DND-41 (cell line): Measurements from ENCODE around the gene BLOC1S5.

Experiments
- ATAC-seq: fragments of 200-7000 bp; cut with Tn5 transposase; 3 replicates; pipeline ENCODE4 v1.9.1; 2021; ENCODE audit warnings: low read depth; ENCODE audit not compliant: insufficient read depth
- DNase-seq: peaks from one replicate; pipeline ENCODE4 v3.0.0-alpha.2; 2020
- H2AFZ ChIP-seq: 2 replicates; pipeline ENCODE4 v1.6.0; 2012; ENCODE audit warnings: low read depth, low read length
- H3K27ac ChIP-seq: 2 replicates; pipeline ENCODE4 v1.5.1; 2012; ENCODE audit warnings: low read length, inconsistent platforms
- H3K27me3 ChIP-seq: fragments of 200-600 bp; sonication (generic); 2 replicates; pipeline ENCODE4 v1.6.0; 2012; ENCODE audit warnings: low read length, mild to moderate bottlenecking, inconsistent platforms; ENCODE audit not compliant: insufficient read depth, poor library complexity
- H3K36me3 ChIP-seq: 2 replicates; pipeline ENCODE4 v1.5.1; 2012; ENCODE audit warnings: low read length, inconsistent platforms; ENCODE audit not compliant: insufficient read depth
- H3K4me1 ChIP-seq: 2 replicates; pipeline ENCODE4 v1.5.1; 2012; ENCODE audit warnings: mild to moderate bottlenecking, low read length; ENCODE audit not compliant: insufficient read depth
- H3K4me2 ChIP-seq: 2 replicates; pipeline ENCODE4 v1.6.0; 2012; ENCODE audit warnings: mild to moderate bottlenecking, moderate library complexity, low read length, inconsistent platforms; ENCODE audit not compliant: insufficient read depth
- H3K4me3 ChIP-seq, 2 experiments: fragments of 200-600 bp in 1 of 2; shearing (Covaris generic) in 1 of 2; 2 replicates each; pipeline ENCODE4 v1.5.1; 2012 to 2016; ENCODE audit warnings: inconsistent platforms in 2 of 2, low read length in 2 of 2, mild to moderate bottlenecking in 2 of 2, low read depth in 1 of 2, moderate library complexity in 1 of 2
- H3K79me2 ChIP-seq: 2 replicates; pipeline ENCODE4 v1.6.0; 2012; ENCODE audit warnings: low read length, inconsistent platforms; ENCODE audit not compliant: insufficient read depth
- H3K9ac ChIP-seq: 2 replicates; pipeline ENCODE4 v1.6.0; 2012; ENCODE audit warnings: low read depth, mild to moderate bottlenecking, inconsistent platforms, low read length, moderate library complexity
- H3K9me3 ChIP-seq: 2 replicates; pipeline ENCODE4 v1.5.1; 2012; ENCODE audit warnings: low read length, moderate library complexity, mild to moderate bottlenecking, inconsistent platforms; ENCODE audit not compliant: insufficient read depth, severe bottlenecking
- H4K20me1 ChIP-seq: 2 replicates; pipeline ENCODE4 v1.6.0; 2012; ENCODE audit warnings: low read length; ENCODE audit not compliant: insufficient read depth
- EZH2 ChIP-seq: IDR thresholded peaks from 3 replicates; pipeline ENCODE4 v1.6.1; 2012; ENCODE audit warnings: borderline replicate concordance, low read depth, mild to moderate bottlenecking, moderate library complexity, low read length, inconsistent platforms; ENCODE audit not compliant: severe bottlenecking
- TF ChIP-seq, protein P1 (sequence below): IDR thresholded peaks from 2 replicates; pipeline ENCODE4 v1.5.1; 2012; ENCODE audit warnings: borderline replicate concordance, low read length, moderate library complexity, mild to moderate bottlenecking; ENCODE audit not compliant: poor library complexity, severe bottlenecking; ENCODE audit errors: extremely low read depth

Gene BLOC1S5

DNA sequence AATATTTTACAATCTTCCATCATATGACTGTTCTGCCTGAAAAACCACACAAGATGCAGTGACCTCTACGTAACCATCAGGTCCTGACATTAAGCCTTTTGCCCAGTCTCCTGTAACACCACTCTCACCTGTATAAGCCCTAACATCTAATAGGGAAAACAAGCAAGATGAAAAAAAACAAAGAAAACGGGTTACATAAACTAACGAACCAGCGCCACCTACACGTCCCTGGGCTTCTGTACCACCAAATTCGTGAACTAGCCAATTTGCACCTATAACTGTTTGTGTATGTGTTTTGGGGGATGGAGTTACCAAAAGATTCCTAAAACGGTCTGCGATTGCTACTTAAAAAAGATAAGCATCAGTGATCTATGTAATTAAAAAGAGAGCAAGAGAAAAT lies 70.2 kb downstream of the BLOC1S5 start:
- DNase-seq (no peak), ATAC-seq (no peak)
- no peaks in the 10 kb centered on the region for H3K9me3 ChIP-seq
- no peaks in the 10 kb centered on the region for H3K27me3 ChIP-seq
- H3K4me2 ChIP-seq = no peak overlapping the region
- TF ChIP-seq EZH2 = no peak
- TF ChIP-seq, protein P1, sequence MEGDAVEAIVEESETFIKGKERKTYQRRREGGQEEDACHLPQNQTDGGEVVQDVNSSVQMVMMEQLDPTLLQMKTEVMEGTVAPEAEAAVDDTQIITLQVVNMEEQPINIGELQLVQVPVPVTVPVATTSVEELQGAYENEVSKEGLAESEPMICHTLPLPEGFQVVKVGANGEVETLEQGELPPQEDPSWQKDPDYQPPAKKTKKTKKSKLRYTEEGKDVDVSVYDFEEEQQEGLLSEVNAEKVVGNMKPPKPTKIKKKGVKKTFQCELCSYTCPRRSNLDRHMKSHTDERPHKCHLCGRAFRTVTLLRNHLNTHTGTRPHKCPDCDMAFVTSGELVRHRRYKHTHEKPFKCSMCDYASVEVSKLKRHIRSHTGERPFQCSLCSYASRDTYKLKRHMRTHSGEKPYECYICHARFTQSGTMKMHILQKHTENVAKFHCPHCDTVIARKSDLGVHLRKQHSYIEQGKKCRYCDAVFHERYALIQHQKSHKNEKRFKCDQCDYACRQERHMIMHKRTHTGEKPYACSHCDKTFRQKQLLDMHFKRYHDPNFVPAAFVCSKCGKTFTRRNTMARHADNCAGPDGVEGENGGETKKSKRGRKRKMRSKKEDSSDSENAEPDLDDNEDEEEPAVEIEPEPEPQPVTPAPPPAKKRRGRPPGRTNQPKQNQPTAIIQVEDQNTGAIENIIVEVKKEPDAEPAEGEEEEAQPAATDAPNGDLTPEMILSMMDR = no peak
- H3K79me2 ChIP-seq = no peaks in the 10 kb centered on the region
- no peak overlapping the region for H3K27ac ChIP-seq
- H3K4me3 ChIP-seq = no peak overlapping the region
- H3K4me1 ChIP-seq = no peaks in the 10 kb centered on the region
- no peak overlapping the region for H2AFZ ChIP-seq
- H3K36me3 ChIP-seq = no peaks in the 10 kb centered on the region
- H3K9ac ChIP-seq = no peak overlapping the region
- H4K20me1 ChIP-seq = no peaks in the 10 kb centered on the region

DNA sequence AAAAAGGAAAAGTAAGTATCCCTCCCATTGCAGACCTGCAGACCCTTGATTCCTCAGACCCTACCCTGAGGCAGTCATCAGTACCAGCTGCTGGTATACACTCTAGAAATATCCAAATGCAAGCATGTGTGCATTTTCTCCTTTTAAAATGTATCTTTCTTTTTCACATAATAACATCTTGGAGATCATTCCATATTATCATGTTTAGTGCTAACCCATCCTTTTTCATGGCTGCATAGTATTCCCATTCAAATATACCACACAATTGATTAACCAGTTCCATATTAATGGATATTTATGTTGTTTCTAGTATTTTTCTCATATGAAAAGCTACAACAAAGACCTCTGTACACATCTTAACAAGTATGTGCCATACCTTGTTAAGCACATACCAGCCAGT lies 70.8 kb downstream of the BLOC1S5 start:
- Histone ChIP-seq H4K20me1 (no peaks in the 10 kb centered on the region), H3K27me3 (no peaks in the 10 kb centered on the region), H3K9ac (no peak overlapping the region), H3K4me1 (no peaks in the 10 kb centered on the region), H3K27ac (no peak overlapping the region), H3K36me3 (no peaks in the 10 kb centered on the region), H3K9me3 (no peaks in the 10 kb centered on the region), H2AFZ (no peak overlapping the region), H3K79me2 (no peaks in the 10 kb centered on the region), H3K4me2 (no peak overlapping the region), H3K4me3 (no peak overlapping the region)
- ATAC-seq = no peak
- DNase-seq = no peak
- TF ChIP-seq, protein P1 = no peak
- no peak for TF ChIP-seq EZH2

DNA sequence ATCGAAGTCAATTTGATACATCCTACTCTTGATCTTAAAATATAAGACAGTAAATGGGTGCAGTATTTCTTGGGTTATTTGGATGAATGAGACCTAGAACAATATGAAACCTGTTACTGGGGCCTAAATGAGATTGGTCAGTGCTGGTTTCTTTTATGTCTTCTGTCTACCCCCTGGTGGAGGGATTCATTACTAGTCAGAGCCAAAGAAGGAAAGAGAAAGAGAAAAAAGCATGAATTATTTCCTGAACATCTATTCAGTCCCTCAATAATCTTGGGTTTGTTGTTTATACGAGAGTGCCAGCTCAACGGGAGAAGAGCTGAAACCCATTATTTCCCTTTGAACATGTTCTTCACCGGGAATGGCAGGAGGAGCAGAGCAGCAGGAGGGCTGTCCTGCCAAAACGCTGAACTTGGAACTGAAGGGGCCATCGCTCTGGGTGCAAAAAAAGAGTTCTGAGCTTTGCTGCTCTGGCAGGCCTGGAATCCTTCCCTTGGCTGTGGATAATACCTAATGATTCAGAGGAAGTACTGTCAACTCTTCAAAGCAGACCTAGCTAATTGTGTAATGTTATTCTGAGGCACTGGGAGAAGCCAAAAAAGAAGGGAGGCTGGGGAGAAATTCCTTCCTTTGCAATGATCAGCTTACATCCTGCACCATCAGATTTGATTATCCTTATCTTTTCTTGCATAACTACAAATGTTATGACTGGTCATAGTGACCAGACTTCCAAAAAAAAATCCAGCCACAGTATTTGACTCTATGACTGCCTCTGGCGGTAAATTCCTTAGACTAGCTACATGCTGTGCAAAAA lies 72.0 kb downstream of the BLOC1S5 start:
- H3K9ac ChIP-seq = no peak overlapping the region
- DNase-seq = no peak
- no peaks in the 10 kb centered on the region for H3K36me3 ChIP-seq
- no peak for ATAC-seq
- no peaks in the 10 kb centered on the region for H3K27me3 ChIP-seq
- no peak overlapping the region for H3K27ac ChIP-seq
- H3K9me3 ChIP-seq = no peaks in the 10 kb centered on the region
- H2AFZ ChIP-seq = no peak overlapping the region
- no peak overlapping the region for H3K4me3 ChIP-seq
- H3K4me2 ChIP-seq = no peak overlapping the region
- TF ChIP-seq, protein P1 = peak; percentile 17
- TF ChIP-seq EZH2 = no peak
- H3K4me1 ChIP-seq = no peaks in the 10 kb centered on the region
- no peaks in the 10 kb centered on the region for H4K20me1 ChIP-seq
- no peaks in the 10 kb centered on the region for H3K79me2 ChIP-seq
